GM21723 (cell line): ENCODE data around the gene CYP26C1.

Experiments used
- ATAC-seq: cut with Tn5 transposase; IDR thresholded peaks from one replicate; pipeline ENCODE4 v1.9.1; 2021; ENCODE audit warnings: mild to moderate bottlenecking, moderate library complexity; ENCODE audit not compliant: unreplicated experiment

Gene CYP26C1, protein sequence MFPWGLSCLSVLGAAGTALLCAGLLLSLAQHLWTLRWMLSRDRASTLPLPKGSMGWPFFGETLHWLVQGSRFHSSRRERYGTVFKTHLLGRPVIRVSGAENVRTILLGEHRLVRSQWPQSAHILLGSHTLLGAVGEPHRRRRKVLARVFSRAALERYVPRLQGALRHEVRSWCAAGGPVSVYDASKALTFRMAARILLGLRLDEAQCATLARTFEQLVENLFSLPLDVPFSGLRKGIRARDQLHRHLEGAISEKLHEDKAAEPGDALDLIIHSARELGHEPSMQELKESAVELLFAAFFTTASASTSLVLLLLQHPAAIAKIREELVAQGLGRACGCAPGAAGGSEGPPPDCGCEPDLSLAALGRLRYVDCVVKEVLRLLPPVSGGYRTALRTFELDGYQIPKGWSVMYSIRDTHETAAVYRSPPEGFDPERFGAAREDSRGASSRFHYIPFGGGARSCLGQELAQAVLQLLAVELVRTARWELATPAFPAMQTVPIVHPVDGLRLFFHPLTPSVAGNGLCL

DNA sequence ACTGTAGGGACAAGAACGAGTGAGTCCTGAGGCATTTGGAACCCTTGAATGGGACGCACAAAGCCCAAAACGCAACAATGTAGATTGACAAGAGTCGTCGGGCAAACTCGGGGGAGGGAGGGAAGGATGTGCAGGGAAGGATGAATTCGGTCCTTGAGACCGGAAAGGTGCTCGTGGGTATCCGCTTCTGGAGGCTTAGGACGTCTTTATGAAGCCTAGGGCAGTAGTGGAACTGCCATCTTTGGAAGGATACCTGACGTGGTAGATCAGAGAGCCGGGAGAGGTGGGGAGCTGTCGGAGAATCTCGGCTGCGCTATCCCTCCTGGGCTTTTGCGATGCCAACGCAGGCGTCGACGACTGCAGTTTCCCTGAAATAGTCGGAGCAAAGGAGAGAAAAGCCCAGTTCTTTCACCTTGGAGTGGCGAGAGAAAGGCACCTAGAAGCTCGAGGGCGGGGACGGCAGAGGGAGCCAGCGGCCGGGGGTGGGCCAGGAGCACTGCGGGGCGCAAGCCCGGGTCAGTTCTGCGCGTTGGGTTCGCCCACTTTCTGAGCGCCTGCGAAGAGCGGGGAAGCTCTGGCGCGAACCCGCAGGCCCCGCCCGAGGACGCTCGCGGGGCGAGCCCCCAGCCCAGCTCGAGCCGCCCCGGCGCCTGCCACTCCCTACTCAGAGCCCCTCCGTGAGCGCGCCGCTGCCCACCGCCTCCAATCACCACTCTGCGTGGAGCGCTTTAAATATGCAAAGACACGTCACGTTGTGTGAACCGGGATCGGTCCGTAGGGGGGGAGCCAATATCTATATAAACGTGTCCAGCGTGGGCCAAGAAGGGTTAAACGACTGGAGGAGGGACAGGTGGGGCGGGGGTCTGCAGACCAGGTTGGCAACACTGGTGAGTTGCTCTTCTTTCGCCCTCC lies at the start of gene CYP26C1:
CYP26C1 (plus strand) TSS at position 824 of the 912 bp plus-strand sequence. CDS start 466 bp downstream, outside the sequence.
- ATAC-seq = no peak

DNA sequence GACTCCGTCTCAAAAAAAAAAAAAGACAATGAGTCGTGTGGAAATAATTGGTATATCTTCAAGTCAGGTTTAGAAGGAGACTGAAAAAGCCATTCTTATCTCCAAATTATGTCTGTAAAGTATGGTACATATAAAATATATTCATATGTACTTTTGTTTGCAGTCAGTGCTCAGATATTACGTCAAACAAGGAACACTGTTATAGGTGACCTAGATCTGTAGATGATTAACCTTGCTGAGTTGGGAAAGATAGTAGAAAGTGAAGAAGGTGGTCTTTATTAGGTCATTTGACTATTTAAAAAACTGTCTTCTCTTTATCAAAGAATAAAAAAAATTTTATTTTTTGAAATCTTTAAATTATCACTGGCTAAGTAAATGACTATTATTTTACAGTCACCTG lies 44.9 kb upstream of the CYP26C1 start:
- no peak for ATAC-seq

DNA sequence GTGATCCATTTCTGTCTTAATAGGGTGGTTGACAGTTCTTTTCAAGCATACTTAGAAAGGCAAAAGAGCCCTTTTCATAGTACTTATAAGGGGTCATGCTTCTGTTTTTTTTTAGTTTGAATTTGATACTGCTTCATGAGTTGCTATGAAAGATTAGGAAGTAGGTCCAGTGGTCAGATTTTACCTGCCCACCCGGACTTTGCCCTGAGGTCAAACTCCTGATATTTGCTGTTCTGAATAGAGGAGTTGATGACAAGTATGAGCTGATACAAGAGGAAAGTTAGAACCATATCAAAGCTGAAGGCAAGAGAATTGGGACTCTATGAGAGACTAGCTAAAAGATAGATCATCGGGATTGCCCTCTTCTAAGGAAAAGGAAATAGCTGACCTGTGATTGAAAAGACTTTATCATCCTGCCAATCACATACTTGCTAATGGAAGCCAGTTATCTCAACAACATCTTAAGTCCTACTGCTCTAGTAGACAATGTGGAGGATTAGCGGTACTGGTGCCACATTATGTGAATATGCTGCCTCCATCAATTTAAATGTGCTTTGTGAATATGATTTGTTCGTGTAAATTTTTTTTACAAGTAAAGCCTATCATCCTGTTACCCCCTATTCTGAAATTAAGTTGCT lies 37.5 kb upstream of the CYP26C1 start:
- ATAC-seq = no peak

DNA sequence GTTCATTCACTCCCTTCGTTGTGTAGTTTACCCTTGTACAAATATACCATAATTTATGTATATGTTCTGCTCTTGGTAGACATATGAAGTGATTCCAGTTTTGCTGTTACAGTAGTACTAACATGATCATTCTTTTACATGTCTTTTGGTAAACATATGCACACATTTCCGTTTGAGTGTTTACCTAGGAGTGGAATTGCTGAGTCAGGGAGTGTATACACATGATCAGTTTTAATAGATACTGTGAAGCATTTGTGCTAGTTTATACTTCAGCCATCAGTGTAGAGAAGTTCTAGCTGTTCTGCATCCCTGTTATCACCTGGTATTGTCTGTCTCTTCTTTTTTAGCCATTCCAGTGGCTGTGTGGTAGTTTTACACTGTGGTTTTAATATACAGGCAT lies 34.5 kb upstream of the CYP26C1 start:
- no peak for ATAC-seq

DNA sequence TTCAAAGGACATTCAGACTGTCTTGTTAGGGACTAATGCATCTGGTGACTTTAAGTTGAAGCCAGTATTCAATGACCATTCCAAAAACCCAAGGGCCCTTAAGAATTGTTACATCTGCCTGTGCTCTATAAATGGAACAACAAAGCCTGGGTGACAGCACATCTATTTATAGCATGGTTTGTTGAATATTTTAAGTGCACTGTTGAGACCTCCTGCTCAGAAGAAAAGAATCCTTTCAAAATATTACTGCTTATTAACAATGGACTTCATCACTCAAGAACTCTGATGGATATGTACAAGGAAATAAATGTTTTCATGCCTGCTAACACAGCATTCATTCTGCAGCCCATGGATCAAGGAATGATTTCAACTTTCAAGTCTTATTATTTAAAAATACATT lies 33.1 kb upstream of the CYP26C1 start:
- ATAC-seq = no peak

DNA sequence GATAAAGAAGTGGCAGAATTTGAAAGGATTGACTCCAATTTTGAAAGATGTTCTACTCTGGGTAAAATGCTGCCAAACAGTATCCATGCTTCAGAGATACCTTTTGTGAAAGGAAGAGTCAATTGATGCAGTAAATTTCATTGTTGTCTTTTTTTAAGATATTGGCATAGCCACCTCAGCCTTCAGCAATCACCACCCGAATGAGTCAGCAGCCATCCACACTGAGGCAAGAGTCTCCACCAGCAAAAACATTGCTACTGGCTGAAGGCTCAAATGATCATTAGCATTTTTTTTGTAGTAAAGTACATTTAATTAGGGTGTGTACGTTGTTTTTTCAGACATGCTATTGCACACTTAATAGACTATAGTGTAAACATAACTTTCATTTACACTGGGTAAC lies 31.7 kb upstream of the CYP26C1 start:
- no peak for ATAC-seq

DNA sequence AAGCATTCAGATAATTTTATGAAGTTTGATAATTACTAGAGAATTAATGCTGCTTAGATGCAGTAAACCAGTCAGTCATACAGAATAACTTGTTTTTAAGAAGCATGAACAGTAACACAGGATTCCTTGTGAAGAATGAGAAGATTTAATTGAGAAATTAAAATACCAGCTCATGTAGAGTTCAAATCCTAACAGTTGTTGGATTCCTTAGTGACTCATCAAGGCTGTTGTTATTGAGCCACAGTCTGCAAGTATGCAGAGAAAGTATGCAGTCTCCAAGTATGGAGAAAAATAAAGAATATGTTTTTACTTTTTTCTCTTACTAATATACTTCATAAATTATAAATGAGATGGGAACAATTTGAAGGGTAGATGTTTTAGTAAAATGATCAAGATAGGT lies 30.2 kb upstream of the CYP26C1 start:
- ATAC-seq = no peak

DNA sequence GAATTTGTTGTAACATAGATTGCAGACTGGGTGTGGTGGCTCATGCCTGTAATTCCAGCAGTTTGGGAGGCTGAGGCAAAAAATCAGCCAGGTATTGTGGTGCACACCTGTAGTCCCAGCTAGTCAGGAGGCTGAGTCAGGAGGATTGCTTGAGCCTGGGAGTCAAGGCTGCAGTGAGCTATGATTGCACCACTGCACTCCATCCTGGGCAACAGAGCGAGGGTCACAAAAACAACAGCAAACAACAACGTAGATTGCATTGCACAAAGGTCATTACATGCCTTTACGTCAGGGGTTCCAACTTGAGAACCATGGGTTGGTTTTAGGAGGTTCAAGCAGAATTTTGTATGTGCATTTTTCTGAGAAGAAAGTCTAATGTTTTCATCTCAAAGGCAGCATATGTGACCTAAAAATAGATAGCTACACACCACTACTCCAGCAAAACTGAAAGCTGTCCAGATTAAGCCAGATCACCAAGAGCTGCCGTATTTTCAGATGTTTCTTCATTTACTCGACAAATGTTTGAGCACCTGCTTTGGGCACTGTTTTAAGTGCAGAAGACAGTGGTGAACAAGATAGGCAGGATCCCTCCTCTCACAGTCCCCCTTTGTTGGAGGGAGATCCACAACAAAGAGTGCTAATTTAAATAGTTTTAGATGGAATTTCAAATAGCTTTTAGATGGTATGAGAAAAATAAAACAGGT lies 28.3 kb upstream of the CYP26C1 start:
- ATAC-seq = no peak

DNA sequence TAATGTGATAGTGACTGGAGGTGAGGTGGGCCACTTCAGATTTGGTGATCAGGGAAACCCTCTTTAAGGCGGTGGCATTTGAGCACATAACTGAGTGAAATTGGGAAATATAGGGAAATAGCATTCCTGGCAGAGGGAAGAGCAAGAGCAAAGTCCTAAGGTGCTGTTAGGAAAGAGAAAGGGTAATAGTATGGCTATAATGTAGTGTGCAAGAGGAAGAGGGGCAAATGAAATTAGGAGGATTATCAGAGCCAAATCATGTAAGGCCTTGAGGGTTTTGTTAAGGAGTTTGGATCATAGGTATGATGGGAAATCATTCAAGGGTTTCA lies 27.8 kb upstream of the CYP26C1 start:
- no peak for ATAC-seq

DNA sequence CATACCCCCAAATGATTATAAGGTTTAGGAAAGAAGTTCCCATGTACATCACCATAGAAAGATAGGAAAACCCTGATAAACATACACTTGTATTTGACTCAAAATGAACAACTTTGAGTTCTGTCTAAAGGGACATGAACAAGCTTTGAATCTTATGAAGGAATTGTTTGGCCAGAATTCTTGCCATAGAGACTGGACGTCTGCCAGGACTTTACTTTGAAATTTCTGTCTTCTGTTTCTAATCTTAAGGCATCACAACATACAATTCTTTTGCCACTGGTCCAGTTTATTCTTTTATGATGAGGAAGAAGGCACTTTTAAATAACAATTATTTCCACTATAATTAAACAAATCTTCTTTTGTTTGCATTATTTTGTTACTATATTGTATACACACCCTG lies 26.2 kb upstream of the CYP26C1 start:
- no peak for ATAC-seq

DNA sequence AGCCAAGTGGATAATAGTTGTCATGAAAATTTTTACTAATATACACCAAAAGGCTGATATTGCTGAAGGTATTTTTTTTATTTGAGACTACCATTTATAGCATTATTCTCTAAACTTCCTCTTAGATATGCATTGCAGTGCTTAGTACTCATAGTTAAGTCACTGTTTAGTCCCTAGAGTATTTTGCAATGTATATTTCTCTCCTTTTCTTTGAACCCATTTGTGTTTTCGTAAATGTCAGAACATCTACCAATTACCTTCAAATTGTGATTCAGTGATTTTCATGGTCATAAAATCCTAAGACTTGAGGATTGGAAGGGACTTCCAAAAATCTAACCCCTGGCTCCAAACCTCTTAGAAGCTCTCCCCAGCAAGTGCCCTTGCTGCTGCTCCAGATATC lies 21.5 kb upstream of the CYP26C1 start:
- no peak for ATAC-seq

DNA sequence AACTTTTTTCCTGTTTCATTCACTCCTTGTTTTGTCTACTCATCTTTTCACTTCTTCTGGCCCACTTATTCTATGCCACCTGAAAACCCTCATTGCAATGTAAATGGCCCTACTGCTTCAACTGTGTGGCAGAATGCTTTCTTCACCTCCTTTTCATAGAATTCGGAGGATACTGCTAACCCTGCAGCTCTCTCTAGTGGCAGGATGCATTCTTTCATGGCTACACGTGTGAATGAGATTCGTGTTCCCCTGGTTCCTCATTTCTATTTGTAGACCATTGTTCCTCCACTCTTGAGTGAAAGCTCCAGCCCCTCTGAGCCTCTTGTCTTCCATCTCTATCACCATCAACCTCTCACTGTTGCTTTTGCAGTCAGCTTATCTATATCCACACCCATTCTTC lies 20.9 kb upstream of the CYP26C1 start:
- no peak for ATAC-seq

DNA sequence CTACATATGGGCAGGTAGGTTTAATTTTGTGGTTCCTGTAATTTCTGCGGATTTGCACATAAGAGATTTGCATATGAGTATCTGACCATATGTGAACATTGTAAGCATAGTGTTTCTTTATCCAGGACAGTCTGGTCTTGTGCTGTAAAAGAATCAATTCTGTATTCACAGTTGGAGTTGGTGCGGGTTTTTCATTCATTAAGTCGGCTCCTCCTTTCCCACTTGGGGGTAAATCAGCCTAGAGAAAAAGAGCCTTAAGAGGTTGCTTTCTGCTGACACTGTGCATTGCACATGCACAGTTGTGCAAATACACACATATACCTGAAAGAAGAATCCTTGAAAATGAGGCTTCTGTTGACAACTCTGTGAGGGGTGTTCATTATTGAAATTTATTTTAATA lies 6.1 kb upstream of the CYP26C1 start:
- no peak for ATAC-seq

DNA sequence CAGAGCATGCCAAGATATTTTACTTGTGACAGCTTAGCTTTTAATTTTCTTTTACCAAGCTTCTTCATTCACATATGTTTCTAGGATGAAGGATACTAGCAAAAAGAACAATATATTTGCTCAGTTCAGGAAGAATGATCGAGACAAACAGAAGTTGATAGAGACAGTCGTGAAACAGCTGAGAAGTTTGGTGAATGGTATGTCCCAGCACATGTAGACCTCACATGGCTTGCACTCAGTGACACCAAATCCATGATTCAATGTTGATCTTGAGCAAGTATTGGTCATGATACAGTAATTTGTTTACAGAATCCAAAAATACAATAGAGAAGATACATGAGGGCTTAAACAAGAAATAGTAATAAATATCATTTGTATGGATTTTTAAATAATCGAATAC lies 2.5 kb upstream of the CYP26C1 start:
- no peak for ATAC-seq

DNA sequence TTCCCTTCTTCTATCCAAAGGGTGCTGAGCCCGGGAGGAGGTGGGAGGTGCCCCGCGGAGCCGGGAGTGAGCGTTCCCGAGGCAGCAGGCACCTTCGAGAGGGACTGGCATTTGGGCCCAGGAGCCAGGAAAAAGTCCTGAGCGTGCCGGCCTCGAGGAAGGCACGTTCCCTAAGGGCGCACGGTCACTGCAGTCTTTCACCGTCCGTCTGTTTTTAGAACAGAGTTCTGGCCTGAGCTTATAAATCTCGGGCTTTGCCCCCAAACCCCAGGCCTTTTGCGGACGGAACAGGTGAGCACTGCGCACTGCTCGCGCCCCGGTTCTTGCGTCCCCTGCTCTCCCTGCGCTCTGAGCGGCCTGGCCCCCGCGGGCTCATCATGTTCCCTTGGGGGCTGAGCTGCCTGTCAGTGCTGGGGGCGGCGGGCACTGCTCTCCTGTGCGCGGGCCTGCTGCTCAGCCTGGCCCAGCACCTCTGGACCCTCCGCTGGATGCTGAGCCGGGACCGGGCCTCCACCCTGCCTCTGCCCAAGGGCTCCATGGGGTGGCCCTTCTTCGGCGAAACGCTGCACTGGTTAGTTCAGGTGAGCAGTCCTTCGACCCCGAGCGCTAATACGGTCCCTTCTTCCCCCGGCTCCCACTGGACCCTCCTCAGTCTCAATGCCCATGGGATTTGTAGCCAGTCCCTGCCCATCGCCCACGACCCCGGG lies 442 bp downstream of the CYP26C1 start:
- ATAC-seq = no peak

DNA sequence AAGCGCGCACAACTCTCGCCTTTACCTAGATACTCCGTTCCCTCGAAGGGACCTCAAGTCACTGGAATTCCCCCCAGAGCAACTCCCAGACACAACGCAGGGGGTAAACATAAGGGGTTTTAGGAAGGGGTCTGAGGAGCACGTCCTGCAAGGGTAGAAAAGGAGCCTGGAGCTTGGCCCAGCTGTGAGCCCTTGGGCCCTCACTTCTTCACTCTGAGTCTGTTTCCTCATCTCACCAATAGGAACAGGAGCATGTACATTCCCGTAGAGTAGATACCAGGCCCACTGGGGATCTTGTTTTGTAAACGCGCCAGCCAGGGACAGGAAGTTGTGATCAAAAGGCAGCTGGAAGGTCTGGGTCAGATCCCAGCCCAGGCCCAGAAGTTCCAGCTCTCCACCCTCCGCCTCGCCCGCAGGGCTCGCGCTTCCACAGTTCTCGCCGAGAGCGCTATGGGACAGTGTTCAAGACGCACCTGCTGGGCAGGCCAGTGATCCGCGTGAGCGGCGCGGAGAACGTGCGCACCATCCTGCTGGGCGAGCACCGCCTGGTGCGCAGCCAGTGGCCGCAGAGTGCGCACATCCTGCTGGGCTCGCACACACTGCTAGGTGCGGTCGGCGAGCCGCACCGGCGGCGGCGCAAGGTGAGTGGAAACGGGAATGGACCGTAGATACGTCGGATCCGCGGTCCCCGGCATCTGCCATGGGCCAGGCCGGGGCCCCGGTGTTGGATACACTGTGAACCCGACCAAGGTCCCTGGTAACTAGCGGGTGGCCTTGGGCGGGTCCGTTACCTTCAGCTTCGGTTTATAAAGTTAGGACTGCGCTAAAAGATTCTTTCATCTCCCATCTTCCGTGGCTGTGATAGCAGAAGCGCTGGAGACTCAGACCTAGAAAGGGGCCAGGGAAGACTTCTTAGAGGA lies 1.3 kb downstream of the CYP26C1 start:
- peak; percentile 30 for ATAC-seq

DNA sequence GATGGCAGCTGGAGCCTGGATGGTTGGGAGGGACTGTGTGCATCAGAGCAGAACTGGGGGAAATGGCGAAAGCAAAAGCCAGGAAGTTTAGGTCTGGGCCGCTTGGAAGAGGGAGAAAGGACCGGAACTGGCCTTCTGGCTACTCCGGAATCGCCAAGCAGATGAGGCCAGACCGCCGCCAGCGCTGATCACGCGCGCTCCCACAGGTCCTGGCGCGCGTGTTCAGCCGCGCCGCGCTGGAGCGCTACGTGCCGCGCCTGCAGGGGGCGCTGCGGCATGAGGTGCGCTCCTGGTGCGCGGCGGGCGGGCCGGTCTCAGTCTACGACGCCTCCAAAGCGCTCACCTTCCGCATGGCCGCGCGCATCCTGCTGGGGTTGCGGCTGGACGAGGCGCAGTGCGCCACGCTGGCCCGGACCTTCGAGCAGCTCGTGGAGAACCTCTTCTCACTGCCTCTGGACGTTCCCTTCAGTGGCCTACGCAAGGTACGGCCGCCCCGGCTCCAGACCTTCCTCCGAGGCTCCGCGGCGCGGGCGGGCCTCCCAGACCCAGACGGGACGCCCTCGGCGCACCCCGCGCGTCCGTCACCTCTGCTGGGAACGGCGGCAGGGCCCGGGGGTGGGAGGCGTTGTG lies 2.0 kb downstream of the CYP26C1 start:
- ATAC-seq = peak; percentile 55

DNA sequence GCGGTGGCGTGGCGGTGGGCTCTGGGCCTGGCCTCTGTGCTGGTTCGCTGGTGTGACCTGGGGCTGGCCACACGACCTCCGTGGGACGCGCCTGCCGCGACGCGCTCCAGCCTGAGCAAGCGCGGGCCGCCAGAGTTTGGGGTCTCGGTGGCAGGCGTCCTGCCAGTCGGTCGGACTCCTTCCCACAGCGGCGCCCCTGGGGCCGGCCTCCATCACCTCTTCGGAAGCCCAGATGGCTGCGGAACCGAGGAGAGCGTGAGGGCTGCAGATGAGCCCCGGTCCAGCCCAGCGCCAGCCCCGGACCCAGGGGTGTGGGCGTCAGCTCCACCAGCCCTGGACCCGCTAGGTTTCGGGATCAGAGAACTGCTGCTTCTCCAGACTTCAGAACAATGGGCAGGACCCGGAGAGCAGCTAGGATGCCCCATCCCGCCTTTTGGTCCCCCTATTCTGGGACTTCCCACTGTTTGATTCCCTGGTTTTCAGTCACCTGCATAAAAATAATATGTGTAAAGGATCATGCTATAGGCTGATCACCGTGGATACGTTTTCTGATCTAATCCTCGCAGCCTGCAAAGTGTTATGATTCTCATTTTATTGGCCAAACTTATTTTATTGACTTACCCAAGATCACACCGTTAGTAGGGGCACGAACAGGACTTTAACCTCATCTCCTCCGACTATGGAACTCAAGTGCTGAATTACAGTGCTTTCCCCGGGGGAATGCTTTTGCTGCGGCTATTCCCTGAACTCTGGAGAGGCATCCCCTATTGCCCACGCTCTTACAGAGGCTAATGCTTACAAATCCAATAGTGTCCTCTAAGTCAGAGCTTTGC lies 2.8 kb downstream of the CYP26C1 start:
- no peak for ATAC-seq
